Stimulated activated CD4-positive, alpha-beta T cell treated with anti-CD3 and anti-CD28 coated beads, TNF-alpha, amount 100 ng/mL, for 1 hour (primary cell): Measurements from ENCODE around the gene CUBN.

Source experiments
- DNase-seq, 3 donors: peaks; one replicate each; pipeline ENCODE4 v3.0.0-alpha.2; 2020; ENCODE audit warnings: low read depth in 3 of 3, low spot score in 1 of 3

Gene CUBN

DNA sequence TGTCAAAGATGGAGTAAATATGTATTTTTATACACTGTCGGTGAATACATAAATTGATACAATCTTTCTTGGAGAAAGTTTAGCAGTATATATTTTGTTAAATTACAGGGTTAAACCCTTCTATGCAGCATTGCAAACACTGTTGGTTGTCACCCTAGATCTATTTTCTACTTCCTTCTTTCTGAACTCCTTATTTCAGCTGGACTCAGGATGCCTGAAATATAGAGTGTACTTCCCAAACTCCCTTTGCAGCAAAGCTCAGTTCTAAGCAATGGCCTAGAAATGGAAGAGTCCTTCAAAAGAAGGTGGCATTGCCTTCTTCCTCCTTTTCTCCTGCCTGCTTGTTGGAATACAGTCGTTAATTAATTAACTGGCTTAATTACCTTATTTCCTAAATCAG is 20.6 kb downstream of the CUBN start:
- no peak for DNase-seq

DNA sequence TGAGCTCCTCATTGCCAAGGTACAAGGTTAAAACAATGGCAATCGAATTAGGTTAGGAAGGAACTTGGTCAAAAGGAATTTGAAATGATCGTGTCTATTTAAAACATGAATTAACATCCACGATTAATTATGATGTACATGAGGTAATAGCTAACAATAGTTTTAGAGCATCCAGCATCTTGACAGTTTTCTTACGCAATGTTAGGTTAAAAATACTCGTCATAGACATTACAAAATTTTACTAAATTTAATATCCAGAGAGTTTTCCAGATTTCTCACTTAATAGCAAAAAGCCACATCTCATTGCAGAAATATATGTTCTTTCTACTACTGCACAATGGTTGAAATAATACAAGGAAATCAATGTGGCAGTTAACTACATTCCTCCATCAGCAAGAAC is 22.6 kb downstream of the CUBN start:
- DNase-seq, result no peak

DNA sequence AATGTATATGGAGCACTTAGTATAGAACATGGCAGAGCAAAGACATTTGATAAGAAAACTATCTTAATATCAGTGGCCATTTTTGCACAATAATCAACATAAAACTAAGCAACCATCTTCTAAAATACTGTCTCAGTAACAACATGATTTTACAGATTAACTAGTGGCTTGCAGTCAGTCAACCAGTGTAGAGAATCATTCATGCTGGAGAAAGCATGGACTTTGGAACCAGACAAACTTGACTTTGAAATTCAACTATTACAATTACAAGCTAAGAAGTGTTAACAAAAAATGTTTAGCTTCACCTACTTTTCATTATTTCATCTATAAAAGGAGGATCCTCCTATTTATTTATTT is 27.7 kb downstream of the CUBN start:
- no peak for DNase-seq

DNA sequence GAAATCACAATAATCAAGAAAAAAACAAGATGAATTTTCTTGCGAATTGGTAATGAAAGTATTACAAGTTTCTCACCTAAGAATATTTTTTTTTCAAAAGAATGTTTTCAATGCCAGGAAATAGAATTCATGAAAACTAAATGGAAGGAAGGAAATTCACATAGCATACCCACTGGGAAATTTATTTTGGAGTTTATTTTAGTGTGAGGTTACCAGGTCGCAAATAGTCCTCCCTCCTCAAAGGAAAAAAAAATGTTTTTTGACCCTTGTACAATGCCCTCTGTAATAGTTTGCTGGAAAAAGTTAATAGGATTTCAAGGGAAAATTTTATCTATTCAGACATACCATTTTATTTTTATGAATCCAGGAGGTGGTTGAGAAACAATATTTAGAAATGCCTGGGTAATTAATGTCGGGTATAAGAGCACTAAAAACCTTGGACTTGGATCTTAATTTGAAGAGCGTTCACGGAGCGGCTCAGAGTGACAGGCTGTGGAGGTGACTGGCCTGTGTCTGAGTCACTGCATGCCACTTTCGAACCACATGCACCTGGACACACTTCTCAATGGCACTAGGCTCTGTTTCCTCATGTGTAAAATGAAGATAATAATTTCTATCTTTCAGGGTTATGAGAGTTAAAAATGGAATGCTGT is 28.2 kb downstream of the CUBN start:
- no peak for DNase-seq

DNA sequence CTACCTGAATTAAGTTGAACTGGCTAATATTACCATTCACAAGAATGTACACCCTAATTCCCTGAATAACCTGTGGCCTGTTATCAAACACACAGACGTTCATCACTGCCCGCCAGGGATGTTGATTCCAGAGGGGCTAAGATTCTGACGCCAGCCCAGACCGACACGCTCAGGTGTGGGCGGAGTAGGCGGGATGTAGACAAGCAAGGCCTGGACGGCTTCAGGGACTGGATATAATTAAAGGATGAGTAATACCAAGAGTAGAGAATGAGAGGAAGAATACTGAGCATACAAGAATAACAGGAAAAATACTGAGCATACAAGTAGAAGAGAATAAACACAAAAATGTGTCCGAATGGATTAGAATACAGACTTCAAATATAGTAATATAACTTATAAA is 29.0 kb downstream of the CUBN start:
- DNase-seq, result no peak

DNA sequence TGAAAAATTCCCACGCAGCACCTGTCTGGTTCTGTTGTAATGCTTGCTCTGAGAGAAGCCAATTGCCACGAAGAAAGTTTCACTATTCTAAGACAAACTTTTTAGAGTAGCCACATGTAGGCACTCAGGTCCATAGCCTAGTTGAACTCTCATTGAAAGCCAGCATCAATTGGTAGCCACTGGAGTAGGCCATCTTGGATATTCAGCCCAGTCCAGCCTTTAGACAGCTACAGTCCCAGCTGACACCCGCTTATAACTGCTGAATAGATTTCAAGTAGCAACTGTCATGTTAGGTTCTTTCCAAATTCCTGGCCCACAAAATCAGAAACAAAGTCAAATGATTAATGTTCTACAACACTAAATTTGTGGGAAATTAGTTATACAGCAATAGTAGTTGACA is 31.6 kb downstream of the CUBN start:
- no peak for DNase-seq

DNA sequence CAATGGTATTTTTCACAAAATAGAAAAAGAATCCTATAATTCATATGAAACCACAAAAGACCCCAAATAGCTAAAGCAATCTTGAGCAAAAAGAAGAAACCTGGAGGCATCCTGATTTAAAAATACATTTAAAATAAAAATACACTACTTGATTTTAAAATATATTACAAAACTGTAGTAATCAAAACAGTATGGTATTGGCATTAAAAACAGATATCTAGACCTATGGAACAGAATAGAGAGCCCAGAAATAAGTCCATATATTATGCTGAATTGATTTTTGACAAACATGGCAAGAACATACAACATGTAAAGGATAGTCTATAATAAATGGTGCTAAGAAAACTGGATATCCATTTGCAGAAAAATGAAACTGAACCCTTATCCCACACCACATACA is 34.8 kb downstream of the CUBN start:
- no peak for DNase-seq

DNA sequence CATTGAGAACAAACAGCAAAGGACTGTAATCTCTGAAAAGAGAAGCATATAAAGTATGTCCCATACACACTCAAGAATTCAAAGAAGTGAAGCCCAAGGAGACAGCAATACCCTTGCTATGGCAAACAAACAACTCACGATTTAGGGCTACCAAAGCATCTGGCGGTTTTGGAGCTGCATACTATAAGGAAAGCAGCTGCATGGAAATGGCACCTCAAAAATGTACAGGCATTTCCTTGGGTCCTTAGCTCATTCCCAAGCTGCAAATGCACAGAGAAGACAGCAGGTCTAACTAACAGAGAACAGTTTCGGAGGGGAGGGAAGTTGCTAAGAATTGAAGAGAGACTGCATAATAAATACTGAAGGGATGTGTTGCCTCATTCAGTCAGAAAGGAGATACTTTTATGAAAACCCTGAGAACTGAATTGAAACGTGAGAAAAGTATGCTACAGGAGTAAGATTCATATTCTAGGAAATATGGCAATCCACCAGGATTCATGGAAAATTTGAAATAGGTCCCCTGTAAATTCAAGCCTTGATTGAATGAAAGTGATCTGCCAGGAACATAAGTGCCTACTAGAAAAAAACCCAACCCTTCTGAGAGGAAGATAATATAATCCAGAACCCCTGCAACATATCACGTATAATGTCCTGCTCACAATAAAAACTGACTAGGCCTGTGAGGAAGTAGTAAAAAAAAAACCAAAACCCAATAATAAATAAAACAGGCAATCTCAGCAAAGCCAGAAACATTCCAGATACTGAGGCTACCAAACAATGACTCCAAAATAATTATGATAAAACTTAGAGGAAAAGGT is 36.4 kb downstream of the CUBN start:
- no peak for DNase-seq

DNA sequence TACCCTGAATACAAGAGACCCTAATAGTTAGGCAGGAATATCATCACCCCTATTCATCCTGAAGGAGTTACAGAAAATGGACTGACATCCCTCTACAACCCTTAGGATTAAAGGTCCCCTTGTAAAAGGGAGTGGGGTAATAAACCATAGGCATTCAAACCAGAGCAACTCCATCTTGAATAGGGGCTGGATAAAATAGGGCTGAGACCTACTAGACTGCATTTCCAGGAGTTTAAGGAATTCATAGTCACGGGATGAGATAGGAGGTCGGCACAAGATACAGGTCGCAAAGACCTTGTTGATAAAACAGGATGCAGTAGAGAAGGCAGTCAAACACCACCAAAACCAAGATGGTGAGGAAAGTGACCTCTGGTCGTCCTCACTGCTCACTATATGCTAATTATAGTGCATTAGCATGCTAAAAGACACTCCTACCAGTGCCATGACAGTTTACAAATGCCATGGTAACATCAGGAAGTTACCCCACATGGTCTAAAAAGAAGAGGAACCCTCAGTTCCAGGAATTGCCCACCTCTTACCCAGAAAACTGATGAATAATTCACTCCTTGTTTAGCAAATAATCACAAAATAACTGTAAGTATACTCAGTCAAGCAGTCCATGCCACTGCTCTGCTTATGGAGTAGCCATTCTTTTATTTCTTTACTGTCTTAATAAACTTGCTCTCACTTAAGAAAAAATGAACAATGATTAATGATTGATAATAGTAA is 37.2 kb downstream of the CUBN start:
- DNase-seq, result no peak

DNA sequence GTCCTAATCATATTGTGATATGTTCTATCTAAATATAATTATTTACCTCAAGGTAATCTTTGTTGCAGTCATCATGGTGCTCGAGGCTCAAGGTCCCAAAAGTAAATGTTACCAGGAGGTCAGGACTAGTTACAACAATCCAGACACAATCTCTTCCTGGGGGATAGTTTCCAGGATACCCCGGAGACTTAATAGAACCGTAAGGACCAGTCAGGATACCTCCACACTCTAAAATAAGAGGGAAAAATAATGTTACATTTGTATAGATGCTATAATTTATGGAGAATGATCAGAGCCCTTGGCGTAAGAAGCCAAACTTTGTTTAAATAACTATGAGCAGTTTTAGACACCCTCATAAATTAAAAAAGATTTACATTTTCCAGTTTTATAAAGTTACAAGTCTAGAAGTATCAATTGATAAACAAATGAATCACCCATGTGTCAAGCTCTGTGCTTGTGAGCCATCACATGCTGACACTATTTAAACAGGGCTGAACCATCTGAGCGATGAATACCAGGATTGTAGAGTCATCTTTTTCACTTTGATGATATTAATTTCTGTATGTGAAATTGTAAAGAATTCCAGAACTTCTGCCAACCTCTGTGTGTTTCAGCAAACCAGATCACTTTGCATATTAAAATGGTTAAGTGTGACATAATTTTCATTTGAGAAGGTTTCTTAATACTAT is 41.3 kb downstream of the CUBN start:
- no peak for DNase-seq

DNA sequence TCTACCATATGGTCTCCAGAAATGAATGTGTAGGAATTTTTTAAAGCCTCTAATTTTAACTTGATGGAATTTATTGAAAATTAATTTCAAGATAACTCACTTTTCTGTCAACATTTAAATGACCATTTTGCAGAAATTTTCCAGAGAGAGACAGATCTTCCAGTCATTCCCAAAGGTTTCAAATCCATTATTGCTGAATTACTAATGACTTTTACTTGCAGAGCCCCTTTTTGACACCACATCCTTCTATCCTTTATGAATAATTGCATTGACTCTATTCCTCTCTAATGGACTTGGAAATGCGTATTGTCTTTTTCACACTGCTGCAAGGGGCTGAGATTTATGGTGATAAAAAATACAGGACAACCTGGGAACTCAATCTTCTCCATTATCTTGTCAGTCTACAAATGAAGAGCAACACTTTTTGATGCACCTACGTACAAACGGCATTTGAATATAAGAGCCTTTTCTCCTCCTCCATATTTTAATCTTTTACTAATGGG is 42.7 kb downstream of the CUBN start:
- no peak for DNase-seq

DNA sequence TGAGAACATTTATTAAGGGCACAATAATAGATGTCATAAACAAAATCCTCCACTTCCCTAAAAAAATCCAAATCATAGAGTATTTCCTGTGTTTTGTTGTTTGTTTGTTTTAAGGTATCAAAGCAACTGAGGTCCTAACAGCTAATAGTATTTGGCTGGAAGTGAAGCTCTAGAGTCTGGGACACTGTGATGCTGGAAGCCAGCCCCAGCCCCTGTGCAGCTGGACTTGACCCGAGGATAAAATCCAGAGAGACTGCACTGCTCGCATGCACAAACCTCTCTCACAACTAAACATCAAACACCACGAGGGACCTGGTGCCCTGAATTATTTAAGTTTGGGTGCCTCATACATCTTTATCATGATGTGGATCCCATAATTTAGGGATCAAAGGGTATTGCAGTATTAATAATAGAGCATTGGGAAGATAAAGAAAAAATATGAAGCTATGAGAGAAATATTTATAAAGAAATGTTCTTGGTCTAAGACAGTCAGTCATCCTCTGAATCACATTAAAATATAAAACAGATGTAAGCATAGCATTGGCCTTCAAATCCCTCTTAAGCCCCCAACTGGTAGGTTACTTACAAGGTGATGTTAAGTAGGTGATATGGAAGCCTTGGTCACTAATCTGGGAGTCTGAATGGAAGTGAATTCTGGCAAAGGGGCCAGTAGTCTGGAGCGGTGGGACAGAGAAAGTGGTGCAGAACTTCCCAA is 44.4 kb downstream of the CUBN start:
- no peak for DNase-seq

DNA sequence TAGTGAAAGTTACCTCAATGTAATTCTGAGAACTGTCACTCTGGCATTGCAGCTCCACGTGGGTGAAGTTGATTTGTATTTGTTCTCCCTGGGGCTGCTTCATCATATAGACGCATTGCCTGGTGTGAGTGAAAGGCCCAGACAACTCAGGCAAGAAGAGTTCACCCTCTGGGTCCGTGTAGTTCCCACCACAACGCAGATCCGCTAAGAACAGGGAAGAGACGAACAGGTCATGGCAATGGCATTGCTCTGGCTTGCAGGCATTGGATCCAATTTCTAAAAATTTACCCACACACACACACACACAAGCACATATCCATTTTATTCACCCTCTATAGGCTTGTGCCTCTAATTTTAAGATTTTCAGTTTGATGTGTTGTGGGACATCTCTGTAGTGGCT is 45.4 kb downstream of the CUBN start:
- no peak for DNase-seq

DNA sequence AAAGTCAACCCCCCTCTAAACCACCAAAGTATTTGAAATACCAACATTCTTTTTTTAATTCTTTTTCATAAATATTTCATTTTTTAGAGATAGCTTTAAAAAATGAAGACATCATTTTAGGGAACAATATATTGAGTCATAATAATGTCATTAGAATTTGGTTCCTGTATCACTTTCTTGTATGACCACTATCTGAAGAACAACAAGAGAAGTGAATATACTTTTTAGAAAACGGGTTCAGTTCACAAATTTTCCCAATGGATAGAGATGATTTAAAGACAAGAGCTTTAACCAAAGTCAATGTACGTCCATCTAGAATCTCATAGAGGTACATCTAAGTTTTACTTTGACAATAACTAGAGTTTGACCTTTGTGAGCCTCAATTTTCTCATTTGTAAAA is 48.2 kb downstream of the CUBN start:
- DNase-seq, result no peak

DNA sequence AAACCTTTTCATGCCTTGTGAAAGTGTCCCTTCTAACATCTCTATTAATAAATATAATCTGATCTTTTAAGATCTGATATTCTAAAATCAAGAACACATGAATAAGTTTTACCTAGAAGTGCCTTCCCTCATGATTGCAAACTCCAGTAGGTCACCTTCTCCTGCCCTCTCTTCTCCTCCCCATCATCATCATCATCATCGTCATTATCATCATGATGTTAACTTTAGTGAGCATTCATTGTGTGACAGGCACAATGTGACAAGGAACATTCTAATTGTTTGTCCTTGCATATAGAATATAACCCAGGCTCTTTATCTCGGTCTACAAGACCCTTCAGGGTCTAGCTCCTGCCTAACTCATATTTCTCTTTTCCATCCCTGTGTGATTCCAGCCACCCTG is 51.7 kb downstream of the CUBN start:
- DNase-seq, result no peak

DNA sequence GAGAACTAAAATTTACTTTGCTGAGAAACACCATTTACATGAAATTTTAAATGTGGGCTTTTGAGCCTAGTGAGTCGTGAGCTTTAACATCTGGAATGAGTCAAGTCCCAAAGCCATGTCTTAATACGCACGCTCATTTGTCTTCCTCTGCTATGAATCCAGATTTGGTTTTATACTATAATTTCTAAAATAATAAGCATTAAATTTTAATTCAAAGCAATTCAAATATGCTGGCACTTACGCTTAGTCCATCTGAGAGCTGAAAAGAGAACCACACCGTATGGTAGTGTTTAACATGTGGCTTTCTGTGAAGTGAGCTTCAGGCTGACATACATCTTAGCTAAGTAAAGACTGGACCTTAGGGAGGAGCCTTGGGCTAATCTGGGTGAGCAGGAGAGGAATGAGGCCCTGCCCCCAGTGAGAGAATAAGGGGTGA is 52.2 kb downstream of the CUBN start:
- DNase-seq, result no peak

DNA sequence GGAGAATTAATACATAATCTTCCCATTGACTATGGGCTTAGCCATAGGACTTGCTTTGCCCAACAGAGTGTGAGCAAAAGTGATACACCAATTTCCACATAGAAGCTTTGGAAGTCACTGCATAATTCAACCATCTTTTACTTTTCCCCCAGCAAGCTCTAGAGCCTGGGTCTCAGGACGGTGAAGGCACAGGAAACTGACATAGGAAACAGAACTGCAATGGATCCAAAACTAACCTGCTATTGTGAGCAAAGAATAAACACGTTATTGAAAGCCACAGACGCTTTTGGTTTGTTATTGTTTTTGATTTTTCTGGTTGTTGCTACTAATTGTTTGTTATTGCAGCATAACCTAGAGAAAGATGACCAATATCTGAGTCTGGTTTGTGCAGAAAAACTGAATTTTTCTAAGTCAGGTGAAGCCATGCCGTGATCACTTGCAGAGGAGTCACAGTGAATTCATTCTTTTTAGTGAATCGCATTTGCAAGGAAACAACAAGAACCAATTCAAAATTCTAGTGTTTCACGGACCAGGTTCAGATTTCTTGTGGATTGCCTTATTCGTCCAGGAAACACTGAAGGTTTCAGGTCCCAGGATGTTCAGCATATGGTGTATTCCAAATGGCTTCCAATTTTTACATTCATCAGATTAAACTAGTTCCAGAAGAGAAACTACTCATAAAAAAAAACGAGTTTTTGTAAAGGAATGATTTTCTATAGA is 52.8 kb downstream of the CUBN start:
- DNase-seq, result no peak

DNA sequence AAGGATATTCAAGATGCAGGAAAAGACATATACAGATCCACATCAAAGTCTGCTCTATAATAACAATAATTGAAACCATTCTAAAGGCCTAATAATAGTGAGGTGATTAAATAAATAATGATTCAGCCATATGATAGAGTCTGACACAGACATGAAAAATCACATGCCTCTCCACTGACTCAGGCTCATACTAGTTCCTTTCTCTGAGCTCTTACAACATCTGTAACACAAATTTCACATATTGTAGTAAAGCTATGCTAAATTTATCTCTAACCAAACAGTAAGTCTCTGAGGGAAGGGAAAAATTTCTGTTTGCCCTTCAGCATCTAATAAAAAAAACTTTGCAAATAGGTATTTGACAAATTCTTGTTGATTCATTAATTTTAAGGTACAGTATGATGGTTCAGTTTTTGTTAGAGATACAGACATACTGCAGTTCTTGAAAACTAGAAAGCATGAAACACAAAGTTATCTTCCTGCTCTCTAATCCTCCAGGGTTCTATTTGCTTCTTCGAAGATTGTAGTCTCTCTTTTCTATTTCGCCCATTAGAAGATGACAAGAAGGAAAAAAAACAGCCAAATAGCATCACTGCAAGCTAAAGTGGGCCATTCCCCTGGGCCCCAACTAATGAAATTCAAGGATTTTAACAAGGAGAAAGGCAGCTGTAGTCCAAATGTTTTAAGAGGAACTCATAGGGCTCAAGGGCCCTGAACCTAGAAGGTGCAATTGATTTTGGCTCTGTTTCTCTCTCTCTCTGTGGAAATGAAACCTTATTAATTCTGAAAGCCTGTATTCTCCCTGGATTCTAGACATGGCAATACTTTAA is 53.9 kb downstream of the CUBN start:
- no peak for DNase-seq

DNA sequence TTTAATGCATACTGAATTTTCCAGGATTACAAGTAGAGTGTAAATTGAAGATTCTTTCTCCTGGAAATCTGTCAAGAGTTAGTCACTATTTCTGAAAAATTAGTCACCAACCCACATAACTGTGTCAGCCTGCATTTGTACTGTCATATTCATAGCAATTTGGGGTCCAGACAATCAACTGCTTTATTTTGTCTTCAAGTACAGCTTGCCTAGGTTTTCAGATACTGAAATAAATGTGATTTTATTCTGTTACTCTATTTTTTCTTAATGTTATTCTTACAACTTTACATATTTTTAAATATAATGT is 55.1 kb downstream of the CUBN start:
- no peak for DNase-seq
